Embryonic facial prominence (tissue), 1 donor: ENCODE measurements around the gene OR6C1.
"Not testable (repeated sequence)": the region's sequence is repeated elsewhere in the genome, so short reads cannot be mapped to it uniquely, and the experiment has no call there.

Experiments
- DNase-seq: peaks from one replicate; pipeline ENCODE4 v3.0.0-alpha.2; 2016; ENCODE audit errors: extremely low spot score

The OR6C1 gene

GRCh38 chr12:55314043-55314442, at the start of gene OR6C1:
Gene OR6C1, plus strand, starts transcription at chr12:55314343. Its CDS starts 6,257 bp downstream, at chr12:55320600.
- no peak for DNase-seq

- no peak for DNase-seq
These were observed 33.2 kb upstream of the OR6C1 start for GRCh38 chr12:55280991-55281390.

- no peak for DNase-seq
These were observed 24.1 kb upstream of the OR6C1 start for GRCh38 chr12:55289999-55290398.

GRCh38 chr12:55296469-55296868, 17.7 kb upstream of the OR6C1 start, which contains the start of gene OR6C6:
Gene OR6C6, minus strand, starts transcription at chr12:55296569. Its CDS starts 1,337 bp downstream, at chr12:55295232.
- DNase-seq, result no peak

- DNase-seq, result no peak
These were observed 6.1 kb downstream of the OR6C1 start for GRCh38 chr12:55320201-55320600.

- not testable (repeated sequence) for DNase-seq
These were observed 11.7 kb downstream of the OR6C1 start for GRCh38 chr12:55325801-55326200.

- DNase-seq, result no peak
These were observed 16.3 kb downstream of the OR6C1 start, which contains the start of gene OR6C3 for GRCh38 chr12:55330446-55330845. Gene OR6C3, plus strand, starts transcription at chr12:55330746. Its CDS starts 955 bp downstream, at chr12:55331701.

GRCh38 chr12:55336002-55336401, 21.9 kb downstream of the OR6C1 start:
- DNase-seq, result no peak

- DNase-seq, result not testable (repeated sequence)
These were observed 41.2 kb downstream of the OR6C1 start for GRCh38 chr12:55355338-55355737.

- DNase-seq, result no peak
These were observed 48.5 kb downstream of the OR6C1 start, which contains the start of gene OR6C75 for GRCh38 chr12:55362675-55363074. Gene OR6C75, plus strand, starts transcription at chr12:55362975. Its CDS starts 2,136 bp downstream, at chr12:55365111.

GRCh38 chr12:55365086-55365485, 50.9 kb downstream of the OR6C1 start:
- no peak for DNase-seq
